Kidney (tissue), 14 donors: ENCODE measurements around the gene JCAD. TPM values are rescaled to one million over a fixed set of nuclear protein-coding genes. Genes with fewer than 3 reads are reported as not detected.

Source experiments
- DNase-seq, 5 donors: peaks; one replicate each; pipeline ENCODE4 v3.0.0-alpha.2; 2013 to 2020
- FAIRE-seq: peaks from 2 replicates; lab custom pipeline; 2012; peaks lifted over from hg19 to GRCh38; lab: Jason Lieb, UNC
- H3K27ac ChIP-seq, 2 donors: one replicate each; pipeline ENCODE4 v1.7.0; 2013; ENCODE audit warnings: low read depth in 2 of 2, low read length in 2 of 2, inconsistent platforms in 1 of 2
- H3K27me3 ChIP-seq: one replicate; pipeline ENCODE4 v1.7.1; 2013; ENCODE audit warnings: low read length, inconsistent platforms; ENCODE audit not compliant: control insufficient read depth, insufficient read depth
- H3K36me3 ChIP-seq, 3 donors: one replicate each; pipeline versions ENCODE4 v1.7.0 to v1.7.1; 2013; ENCODE audit warnings: low read length in 3 of 3, control low read depth in 1 of 3, inconsistent platforms in 1 of 3; ENCODE audit not compliant: insufficient read depth in 3 of 3, control insufficient read depth in 2 of 3
- H3K4me1 ChIP-seq, 3 donors: one replicate each; pipeline versions ENCODE4 v1.7.0 to v1.7.1; 2013; ENCODE audit warnings: low read length in 3 of 3, inconsistent platforms in 1 of 3, low read depth in 1 of 3; ENCODE audit not compliant: control insufficient read depth in 2 of 3, insufficient read depth in 2 of 3
- H3K4me3 ChIP-seq, 3 donors: one replicate each; pipeline versions ENCODE4 v1.7.0 to v1.8.1; 2013; ENCODE audit warnings: low read length in 3 of 3, control low read depth in 1 of 3, inconsistent platforms in 1 of 3
- H3K9ac ChIP-seq, 3 donors: one replicate each; pipeline versions ENCODE4 v1.7.0 to v1.7.1; 2013; ENCODE audit warnings: low read length in 3 of 3, control low read depth in 1 of 3, inconsistent platforms in 1 of 3
- H3K9me3 ChIP-seq, 3 donors: one replicate each; pipeline versions ENCODE4 v1.7.0 to v1.7.1; 2013; ENCODE audit warnings: low read length in 3 of 3, control low read depth in 1 of 3, inconsistent platforms in 1 of 3; ENCODE audit not compliant: control insufficient read depth in 2 of 3, insufficient read depth in 1 of 3
- intact Hi-C: fragments of 100-400 bp; cut with DNase I; formaldehyde crosslinking; loops from one replicate; pipeline ENCODE4 v1.11.1; 2022
- polyA plus RNA-seq: library from polyadenylated mRNA; stranded (reverse); fragments of 350-450 nt; fragmentation: Illumina TruSeq; extraction: RNeasy Lipid Tissue Mini Kit (QIAGEN cat#74804); gene quantifications from one replicate; pipeline ENCODE4 v1.2.3, GENCODE V29; 2014; ENCODE audit warnings: low read depth, low replicate concordance; ENCODE audit not compliant: insufficient read depth
- total RNA-seq: library from RNA; stranded (reverse); fragmentation: NEBNext Ultra II Directional; extraction: Animal tissue kit (Norgen Biotek cat#: 25700); gene quantifications from one replicate; pipeline ENCODE4 v1.2.1, GENCODE V29; 2021
- TF ChIP-seq, protein P1 (sequence below): IDR thresholded peaks from 3 replicates; pipeline ENCODE4 v1.5.1; 2012; ENCODE audit warnings: mild to moderate bottlenecking, moderate library complexity, borderline replicate concordance; ENCODE audit not compliant: insufficient read depth; ENCODE audit errors: extremely low read depth
- donor health status: control.
- donor health status: control.
- donor health status: control.
- donor health status: control.
- donor health status: control.
- donor health status: DM: yes; HTN: yes; CAD: no.
- donor health status: Normal renal cell carcinoma (clear cell type).

Gene JCAD
- total and polyA plus RNA-seq, 2 donors from 2014 or later, result 15.7 to 27.1 TPM

DNA sequence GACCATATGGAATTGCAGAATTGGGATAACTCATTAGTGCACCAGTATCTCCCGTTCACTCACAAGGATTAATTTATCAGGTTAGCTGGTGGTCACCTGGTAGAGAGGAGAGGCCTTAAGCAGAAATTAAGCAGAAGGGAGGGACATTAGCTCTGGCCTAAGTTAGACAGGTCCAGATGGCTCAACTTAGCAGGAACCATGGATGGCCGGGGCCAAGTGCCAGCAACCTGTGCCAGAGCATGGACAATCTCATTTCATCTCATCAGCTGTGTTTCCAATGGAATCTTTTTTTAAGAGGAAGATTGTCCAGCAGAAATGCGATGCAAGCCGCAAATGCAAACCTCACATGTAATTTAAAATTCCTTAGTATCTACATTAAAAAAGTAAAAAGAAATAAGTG, 82.2 kb downstream of the JCAD start:
- Histone ChIP-seq H3K27ac (no peak overlapping the region), H3K4me3 (no peak overlapping the region), H3K4me1 (no peaks in the 10 kb centered on the region), H3K27me3 (no peaks in the 10 kb centered on the region), H3K9me3 (no peaks in the 10 kb centered on the region), H3K36me3 (no peaks in the 10 kb centered on the region), H3K9ac (no peak overlapping the region)
- FAIRE-seq, result no peak
- no peak for DNase-seq
- TF ChIP-seq, protein P1, sequence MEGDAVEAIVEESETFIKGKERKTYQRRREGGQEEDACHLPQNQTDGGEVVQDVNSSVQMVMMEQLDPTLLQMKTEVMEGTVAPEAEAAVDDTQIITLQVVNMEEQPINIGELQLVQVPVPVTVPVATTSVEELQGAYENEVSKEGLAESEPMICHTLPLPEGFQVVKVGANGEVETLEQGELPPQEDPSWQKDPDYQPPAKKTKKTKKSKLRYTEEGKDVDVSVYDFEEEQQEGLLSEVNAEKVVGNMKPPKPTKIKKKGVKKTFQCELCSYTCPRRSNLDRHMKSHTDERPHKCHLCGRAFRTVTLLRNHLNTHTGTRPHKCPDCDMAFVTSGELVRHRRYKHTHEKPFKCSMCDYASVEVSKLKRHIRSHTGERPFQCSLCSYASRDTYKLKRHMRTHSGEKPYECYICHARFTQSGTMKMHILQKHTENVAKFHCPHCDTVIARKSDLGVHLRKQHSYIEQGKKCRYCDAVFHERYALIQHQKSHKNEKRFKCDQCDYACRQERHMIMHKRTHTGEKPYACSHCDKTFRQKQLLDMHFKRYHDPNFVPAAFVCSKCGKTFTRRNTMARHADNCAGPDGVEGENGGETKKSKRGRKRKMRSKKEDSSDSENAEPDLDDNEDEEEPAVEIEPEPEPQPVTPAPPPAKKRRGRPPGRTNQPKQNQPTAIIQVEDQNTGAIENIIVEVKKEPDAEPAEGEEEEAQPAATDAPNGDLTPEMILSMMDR, result no peak
- intact Hi-C loops, result no loop called here

DNA sequence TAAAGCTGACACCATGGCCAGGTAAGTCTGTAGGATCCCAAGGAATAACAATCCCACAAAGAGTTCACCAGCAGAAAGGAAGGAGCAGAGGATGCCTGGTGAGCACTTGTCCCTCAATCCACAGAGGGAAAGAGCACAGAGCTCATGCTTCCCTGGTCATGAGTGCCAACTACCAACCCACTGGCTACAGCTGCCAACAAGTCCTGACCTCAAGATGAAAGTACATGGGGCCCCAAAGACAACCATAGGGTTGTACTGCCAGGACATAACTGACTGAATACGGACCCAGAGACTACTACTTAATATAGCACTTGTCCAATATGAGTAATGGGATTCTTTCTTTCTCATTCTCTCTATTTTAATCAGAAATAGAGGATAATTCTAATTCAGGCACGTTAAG, 83.3 kb downstream of the JCAD start:
- Histone ChIP-seq H3K4me3 (no peak overlapping the region), H3K27me3 (no peaks in the 10 kb centered on the region), H3K36me3 (no peaks in the 10 kb centered on the region), H3K27ac (no peak overlapping the region), H3K4me1 (no peaks in the 10 kb centered on the region), H3K9me3 (no peaks in the 10 kb centered on the region), H3K9ac (no peak overlapping the region)
- FAIRE-seq, result no peak
- intact Hi-C loops, result no loop called here
- TF ChIP-seq, protein P1, result no peak
- DNase-seq, result no peak

DNA sequence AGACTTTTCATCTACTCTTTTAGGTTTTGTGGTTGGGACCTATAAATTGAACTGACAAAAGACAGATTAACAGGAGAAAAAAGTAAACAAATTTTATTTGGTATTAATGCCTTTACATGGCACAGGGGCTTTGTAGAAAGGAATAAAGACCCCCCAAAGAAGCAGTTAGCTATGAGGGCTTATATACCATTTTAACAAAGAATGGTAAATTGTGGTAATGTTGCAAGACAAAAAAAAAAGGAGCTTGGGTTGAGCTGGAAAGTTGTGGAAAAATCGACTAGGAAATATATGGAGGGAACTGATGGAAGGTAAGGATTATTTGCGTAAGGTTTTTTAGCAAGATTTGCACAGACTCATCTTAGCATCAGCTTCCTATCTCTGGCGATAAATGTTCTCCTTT, 84.6 kb downstream of the JCAD start:
- intact Hi-C loops, result no loop called here
- FAIRE-seq, result no peak
- no peak overlapping the region for H3K27ac ChIP-seq
- no peak overlapping the region for H3K4me3 ChIP-seq
- no peaks in the 10 kb centered on the region for H3K4me1 ChIP-seq
- H3K36me3 ChIP-seq, result no peaks in the 10 kb centered on the region
- TF ChIP-seq, protein P1, result no peak
- H3K27me3 ChIP-seq, result no peaks in the 10 kb centered on the region
- H3K9ac ChIP-seq, result no peak overlapping the region
- no peaks in the 10 kb centered on the region for H3K9me3 ChIP-seq
- DNase-seq, result no peak

DNA sequence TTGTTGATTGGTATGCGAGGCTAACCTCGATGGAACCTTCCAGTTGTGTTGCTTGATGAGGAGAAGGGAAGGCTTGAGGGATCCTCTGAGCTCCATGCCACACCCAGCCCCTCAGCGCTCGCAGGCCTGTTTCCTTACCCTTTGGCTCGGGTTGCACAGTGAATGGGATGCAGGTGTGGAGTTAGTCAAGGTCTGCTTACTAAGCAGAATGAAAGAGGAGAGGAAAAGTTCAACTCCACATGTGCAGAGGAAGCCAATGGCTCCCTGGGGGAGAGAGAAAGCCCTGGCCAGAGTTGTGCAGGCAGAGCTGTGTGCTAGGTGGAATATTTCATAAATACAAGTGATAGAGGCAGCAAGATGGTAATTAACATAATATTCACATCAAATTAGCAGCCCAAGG, 85.5 kb downstream of the JCAD start:
- Histone ChIP-seq H3K9ac (no peak overlapping the region), H3K4me1 (no peaks in the 10 kb centered on the region), H3K27ac (no peak overlapping the region), H3K36me3 (no peaks in the 10 kb centered on the region), H3K27me3 (no peaks in the 10 kb centered on the region), H3K4me3 (no peak overlapping the region), H3K9me3 (no peaks in the 10 kb centered on the region)
- FAIRE-seq (no peak), DNase-seq (no peak)
- TF ChIP-seq, protein P1, result no peak
- intact Hi-C loops, result no loop called here
